GM23338 (cell line): ENCODE data around the gene AKAP13. TPM values are rescaled to one million over a fixed set of nuclear protein-coding genes. Genes with fewer than 3 reads are reported as not detected.

Experiments
- ATAC-seq: fragments of 200-7000 bp; cut with Tn5 transposase; 3 replicates; pipeline ENCODE4 v1.9.1; 2020
- DNase-seq: peaks from one replicate; pipeline ENCODE4 v3.0.0-alpha.2; 2015; ENCODE audit warnings: low spot score
- H2AFZ ChIP-seq: fragments of 200-600 bp; sonication (generic); 2 replicates; pipeline ENCODE4 v1.8.0; 2016; ENCODE audit warnings: antibody characterized with exemption, mild to moderate bottlenecking, moderate library complexity
- H3F3A ChIP-seq: fragments of 200-600 bp; sonication (generic); replicated peaks from 2 replicates; pipeline ENCODE4 v1.8.0; 2017; ENCODE audit warnings: antibody characterized with exemption, mixed run types, low read depth
- H3K27ac ChIP-seq: fragments of 200-600 bp; sonication (generic); 2 replicates; pipeline ENCODE4 v1.6.1; 2016; ENCODE audit warnings: low read depth
- H3K27me3 ChIP-seq: fragments of 200-600 bp; sonication (generic); 2 replicates; pipeline ENCODE4 v1.8.0; 2016; ENCODE audit warnings: mild to moderate bottlenecking, mixed run types, moderate library complexity; ENCODE audit not compliant: insufficient read depth
- H3K36me3 ChIP-seq: fragments of 200-600 bp; sonication (generic); 2 replicates; pipeline ENCODE4 v1.8.0; 2016; ENCODE audit warnings: mild to moderate bottlenecking; ENCODE audit not compliant: insufficient read depth
- H3K4me1 ChIP-seq: fragments of 200-600 bp; sonication (generic); 2 replicates; pipeline ENCODE4 v1.8.0; 2016; ENCODE audit warnings: mild to moderate bottlenecking, moderate library complexity; ENCODE audit not compliant: insufficient read depth
- H3K4me2 ChIP-seq: fragments of 200-600 bp; sonication (generic); 2 replicates; pipeline ENCODE4 v1.7.1; 2017; ENCODE audit warnings: mixed run types
- H3K4me3 ChIP-seq: fragments of 200-600 bp; sonication (generic); 2 replicates; pipeline ENCODE4 v1.6.1; 2016; ENCODE audit warnings: mixed run types
- H3K79me2 ChIP-seq: fragments of 200-600 bp; sonication (generic); replicated peaks from 2 replicates; pipeline ENCODE4 v1.8.0; 2017; ENCODE audit warnings: mild to moderate bottlenecking; ENCODE audit not compliant: insufficient read depth
- H3K9me2 ChIP-seq: fragments of 200-600 bp; sonication (generic); 2 replicates; pipeline ENCODE4 v1.8.0; 2017; ENCODE audit not compliant: insufficient read depth
- H4K20me1 ChIP-seq: fragments of 200-600 bp; sonication (generic); replicated peaks from 2 replicates; pipeline ENCODE4 v1.8.0; 2017; ENCODE audit warnings: mild to moderate bottlenecking; ENCODE audit not compliant: insufficient read depth
- H3K27ac Mint-ChIP-seq: 2 replicates; pipeline ENCODE4 v1.8.0; 2020; ENCODE audit warnings: inconsistent platforms, mild to moderate bottlenecking, moderate library complexity, mixed read lengths
- H3K27me3 Mint-ChIP-seq: 3 replicates; pipeline ENCODE4 v1.8.0; 2022; ENCODE audit warnings: low read depth, mild to moderate bottlenecking, moderate library complexity, mixed read lengths, inconsistent platforms; ENCODE audit not compliant: insufficient read depth, poor library complexity
- H3K36me3 Mint-ChIP-seq: 3 replicates; pipeline ENCODE4 v1.8.0; 2021; ENCODE audit warnings: low read depth, mild to moderate bottlenecking, inconsistent platforms, moderate library complexity, mixed read lengths
- H3K4me1 Mint-ChIP-seq: 3 replicates; pipeline ENCODE4 v1.8.0; 2020; ENCODE audit warnings: mild to moderate bottlenecking, inconsistent platforms, mixed read lengths
- H3K4me3 Mint-ChIP-seq: 3 replicates; pipeline ENCODE4 v1.8.0; 2021; ENCODE audit warnings: moderate library complexity, mild to moderate bottlenecking, inconsistent platforms, mixed read lengths
- H3K9me3 Mint-ChIP-seq: 3 replicates; pipeline ENCODE4 v1.8.0; 2020; ENCODE audit warnings: moderate library complexity, mild to moderate bottlenecking, inconsistent platforms, mixed read lengths
- EZH2phosphoT487 ChIP-seq: fragments of 200-600 bp; sonication (generic); IDR thresholded peaks from one replicate; pipeline ENCODE4 v1.8.1; 2018; ENCODE audit warnings: antibody characterized with exemption; ENCODE audit not compliant: unreplicated experiment
- JUNB ChIP-seq: IDR thresholded peaks from one replicate; pipeline ENCODE4 v1.6.1; 2016; ENCODE audit warnings: antibody characterized with exemption; ENCODE audit not compliant: unreplicated experiment
- NANOG ChIP-seq: IDR thresholded peaks from 2 replicates; pipeline ENCODE4 v1.6.1; 2016; ENCODE audit warnings: antibody characterized with exemption, borderline replicate concordance
- POLR2AphosphoS5 ChIP-seq: IDR thresholded peaks from 2 replicates; pipeline ENCODE4 v1.6.1; 2016; ENCODE audit warnings: antibody characterized with exemption, low read depth
- STAT1 ChIP-seq: IDR thresholded peaks from one replicate; pipeline ENCODE4 v1.6.1; 2016; ENCODE audit warnings: antibody characterized with exemption; ENCODE audit not compliant: unreplicated experiment
- ZNF114 ChIP-seq: fragments of 250-450 bp; sonication (Bioruptor Pico); IDR thresholded peaks from 2 replicates; pipeline ENCODE4 v1.5.0; 2020; ENCODE audit warnings: mild to moderate bottlenecking, moderate library complexity
- ZNF331 ChIP-seq: fragments of 250-450 bp; sonication (Bioruptor Pico); IDR thresholded peaks from 2 replicates; pipeline ENCODE4 v1.5.0; 2020; ENCODE audit warnings: low read depth, mild to moderate bottlenecking, moderate library complexity
- polyA plus RNA-seq: library from polyadenylated mRNA; unstranded; fragments of >200 nt; fragmentation: Nextera tagmentation; extraction: Ambion mirVana; gene quantifications from 2 replicates; pipeline ENCODE4 v1.2.1, GENCODE V29; 2016
- total RNA-seq: library from RNA; depleted of rRNA; stranded (reverse); fragments of >200 nt; shearing (Covaris generic); gene quantifications from 2 replicates; pipeline ENCODE4 v1.2.3, GENCODE V29; 2014
- TF ChIP-seq, protein P1 (sequence below): IDR thresholded peaks from 2 replicates; pipeline ENCODE4 v1.6.1; 2016; ENCODE audit warnings: antibody characterized with exemption
- TF ChIP-seq, protein P2 (sequence below): fragments of 250-450 bp; sonication (Bioruptor Pico); IDR thresholded peaks from 2 replicates; pipeline ENCODE4 v1.5.0; 2020; ENCODE audit warnings: mild to moderate bottlenecking, moderate library complexity
- TF ChIP-seq, protein P3 (sequence below): IDR thresholded peaks from one replicate; pipeline ENCODE4 v1.6.1; 2018; ENCODE audit warnings: antibody characterized with exemption; ENCODE audit not compliant: unreplicated experiment

The AKAP13 gene
- total and polyA plus RNA-seq, 2 experiments from 2014 or later, result 46.2 to 60.7 TPM

DNA sequence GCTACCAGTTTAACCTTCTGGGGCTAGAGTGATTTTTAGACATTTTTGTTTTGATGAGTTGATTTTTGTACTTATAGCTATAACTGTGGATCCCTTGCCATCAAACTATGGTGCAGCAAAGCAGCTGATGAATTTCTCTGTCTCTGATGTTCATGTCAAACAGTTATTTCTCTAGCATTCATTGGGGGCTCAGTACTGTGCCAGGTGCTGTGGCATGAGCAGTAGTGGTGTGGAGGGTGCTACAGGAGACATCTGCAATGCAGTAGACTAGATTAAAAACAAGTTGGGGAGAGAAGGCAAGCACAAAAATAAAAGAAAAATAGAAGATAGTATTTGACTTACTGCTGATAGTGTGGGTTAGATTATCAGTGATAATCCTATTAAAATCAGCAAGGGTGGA is 95.3 kb downstream of the AKAP13 start:
- no peaks in the 10 kb centered on the region for H3K9me3 Mint-ChIP-seq
- H3K9me2 ChIP-seq, result no peaks in the 10 kb centered on the region
- TF ChIP-seq ZNF331 (no peak), JUNB (no peak), NANOG (no peak)
- TF ChIP-seq, protein P1, sequence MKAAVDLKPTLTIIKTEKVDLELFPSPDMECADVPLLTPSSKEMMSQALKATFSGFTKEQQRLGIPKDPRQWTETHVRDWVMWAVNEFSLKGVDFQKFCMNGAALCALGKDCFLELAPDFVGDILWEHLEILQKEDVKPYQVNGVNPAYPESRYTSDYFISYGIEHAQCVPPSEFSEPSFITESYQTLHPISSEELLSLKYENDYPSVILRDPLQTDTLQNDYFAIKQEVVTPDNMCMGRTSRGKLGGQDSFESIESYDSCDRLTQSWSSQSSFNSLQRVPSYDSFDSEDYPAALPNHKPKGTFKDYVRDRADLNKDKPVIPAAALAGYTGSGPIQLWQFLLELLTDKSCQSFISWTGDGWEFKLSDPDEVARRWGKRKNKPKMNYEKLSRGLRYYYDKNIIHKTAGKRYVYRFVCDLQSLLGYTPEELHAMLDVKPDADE, result no peak
- TF ChIP-seq, protein P2, sequence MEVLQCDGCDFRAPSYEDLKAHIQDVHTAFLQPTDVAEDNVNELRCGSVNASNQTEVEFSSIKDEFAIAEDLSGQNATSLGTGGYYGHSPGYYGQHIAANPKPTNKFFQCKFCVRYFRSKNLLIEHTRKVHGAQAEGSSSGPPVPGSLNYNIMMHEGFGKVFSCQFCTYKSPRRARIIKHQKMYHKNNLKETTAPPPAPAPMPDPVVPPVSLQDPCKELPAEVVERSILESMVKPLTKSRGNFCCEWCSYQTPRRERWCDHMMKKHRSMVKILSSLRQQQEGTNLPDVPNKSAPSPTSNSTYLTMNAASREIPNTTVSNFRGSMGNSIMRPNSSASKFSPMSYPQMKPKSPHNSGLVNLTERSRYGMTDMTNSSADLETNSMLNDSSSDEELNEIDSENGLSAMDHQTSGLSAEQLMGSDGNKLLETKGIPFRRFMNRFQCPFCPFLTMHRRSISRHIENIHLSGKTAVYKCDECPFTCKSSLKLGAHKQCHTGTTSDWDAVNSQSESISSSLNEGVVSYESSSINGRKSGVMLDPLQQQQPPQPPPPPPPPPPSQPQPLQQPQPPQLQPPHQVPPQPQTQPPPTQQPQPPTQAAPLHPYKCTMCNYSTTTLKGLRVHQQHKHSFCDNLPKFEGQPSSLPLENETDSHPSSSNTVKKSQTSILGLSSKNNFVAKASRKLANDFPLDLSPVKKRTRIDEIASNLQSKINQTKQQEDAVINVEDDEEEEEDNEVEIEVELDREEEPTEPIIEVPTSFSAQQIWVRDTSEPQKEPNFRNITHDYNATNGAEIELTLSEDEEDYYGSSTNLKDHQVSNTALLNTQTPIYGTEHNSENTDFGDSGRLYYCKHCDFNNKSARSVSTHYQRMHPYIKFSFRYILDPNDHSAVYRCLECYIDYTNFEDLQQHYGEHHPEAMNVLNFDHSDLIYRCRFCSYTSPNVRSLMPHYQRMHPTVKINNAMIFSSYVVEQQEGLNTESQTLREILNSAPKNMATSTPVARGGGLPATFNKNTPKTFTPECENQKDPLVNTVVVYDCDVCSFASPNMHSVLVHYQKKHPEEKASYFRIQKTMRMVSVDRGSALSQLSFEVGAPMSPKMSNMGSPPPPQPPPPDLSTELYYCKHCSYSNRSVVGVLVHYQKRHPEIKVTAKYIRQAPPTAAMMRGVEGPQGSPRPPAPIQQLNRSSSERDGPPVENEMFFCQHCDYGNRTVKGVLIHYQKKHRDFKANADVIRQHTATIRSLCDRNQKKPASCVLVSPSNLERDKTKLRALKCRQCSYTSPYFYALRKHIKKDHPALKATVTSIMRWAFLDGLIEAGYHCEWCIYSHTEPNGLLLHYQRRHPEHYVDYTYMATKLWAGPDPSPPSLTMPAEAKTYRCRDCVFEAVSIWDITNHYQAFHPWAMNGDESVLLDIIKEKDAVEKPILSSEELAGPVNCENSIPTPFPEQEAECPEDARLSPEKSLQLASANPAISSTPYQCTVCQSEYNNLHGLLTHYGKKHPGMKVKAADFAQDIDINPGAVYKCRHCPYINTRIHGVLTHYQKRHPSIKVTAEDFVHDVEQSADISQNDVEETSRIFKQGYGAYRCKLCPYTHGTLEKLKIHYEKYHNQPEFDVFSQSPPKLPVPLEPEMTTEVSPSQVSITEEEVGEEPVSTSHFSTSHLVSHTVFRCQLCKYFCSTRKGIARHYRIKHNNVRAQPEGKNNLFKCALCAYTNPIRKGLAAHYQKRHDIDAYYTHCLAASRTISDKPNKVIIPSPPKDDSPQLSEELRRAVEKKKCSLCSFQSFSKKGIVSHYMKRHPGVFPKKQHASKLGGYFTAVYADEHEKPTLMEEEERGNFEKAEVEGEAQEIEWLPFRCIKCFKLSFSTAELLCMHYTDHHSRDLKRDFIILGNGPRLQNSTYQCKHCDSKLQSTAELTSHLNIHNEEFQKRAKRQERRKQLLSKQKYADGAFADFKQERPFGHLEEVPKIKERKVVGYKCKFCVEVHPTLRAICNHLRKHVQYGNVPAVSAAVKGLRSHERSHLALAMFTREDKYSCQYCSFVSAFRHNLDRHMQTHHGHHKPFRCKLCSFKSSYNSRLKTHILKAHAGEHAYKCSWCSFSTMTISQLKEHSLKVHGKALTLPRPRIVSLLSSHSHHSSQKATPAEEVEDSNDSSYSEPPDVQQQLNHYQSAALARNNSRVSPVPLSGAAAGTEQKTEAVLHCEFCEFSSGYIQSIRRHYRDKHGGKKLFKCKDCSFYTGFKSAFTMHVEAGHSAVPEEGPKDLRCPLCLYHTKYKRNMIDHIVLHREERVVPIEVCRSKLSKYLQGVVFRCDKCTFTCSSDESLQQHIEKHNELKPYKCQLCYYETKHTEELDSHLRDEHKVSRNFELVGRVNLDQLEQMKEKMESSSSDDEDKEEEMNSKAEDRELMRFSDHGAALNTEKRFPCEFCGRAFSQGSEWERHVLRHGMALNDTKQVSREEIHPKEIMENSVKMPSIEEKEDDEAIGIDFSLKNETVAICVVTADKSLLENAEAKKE (CRISPR knock-in tag), result no peak
- H3K27ac Mint-ChIP-seq, result no peak overlapping the region
- H3K27me3 Mint-ChIP-seq, result peaks cover 1% of the 10 kb centered on the region
- H2AFZ ChIP-seq, result no peak overlapping the region
- ATAC-seq (no peak), DNase-seq (no peak)
- H3K4me3 Mint-ChIP-seq, result no peak overlapping the region
- H3K79me2 ChIP-seq, result peaks cover 93% of the 10 kb centered on the region
- no peak overlapping the region for H3K4me2 ChIP-seq
- H3K4me1 ChIP-seq, result peaks cover 46% of the 10 kb centered on the region
- no peak overlapping the region for H3K4me3 ChIP-seq
- H4K20me1 ChIP-seq, result peaks cover 19% of the 10 kb centered on the region
- H3K27ac ChIP-seq, result no peak overlapping the region
- no peaks in the 10 kb centered on the region for H3K27me3 ChIP-seq
- H3K4me1 Mint-ChIP-seq, result peaks cover 42% of the 10 kb centered on the region
- no peaks in the 10 kb centered on the region for H3F3A ChIP-seq
- no peaks in the 10 kb centered on the region for H3K36me3 ChIP-seq
- no peaks in the 10 kb centered on the region for H3K36me3 Mint-ChIP-seq

DNA sequence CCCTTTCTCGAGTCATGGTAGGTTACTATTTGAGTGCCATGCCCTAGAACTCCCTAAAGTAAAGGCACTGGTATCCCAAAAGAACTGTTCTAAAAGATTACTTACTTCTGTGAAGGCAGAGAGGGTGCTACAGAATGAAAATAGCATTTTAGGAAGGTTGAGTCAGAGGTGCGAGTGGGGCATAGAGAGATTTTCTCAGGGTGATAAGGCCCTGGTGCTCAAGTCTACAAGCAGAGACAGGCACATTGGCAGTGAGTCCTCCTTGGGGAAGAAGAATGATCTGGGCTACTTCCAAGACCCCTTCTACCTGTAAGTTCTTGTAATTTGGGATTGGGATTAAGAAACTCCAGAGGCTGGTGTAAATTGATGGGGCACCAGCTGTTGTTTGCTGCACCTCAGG is 96.7 kb downstream of the AKAP13 start:
- peaks cover 47% of the 10 kb centered on the region for H3K4me1 Mint-ChIP-seq
- H3K4me3 Mint-ChIP-seq, result no peak overlapping the region
- Histone ChIP-seq H3F3A (no peaks in the 10 kb centered on the region), H4K20me1 (peaks cover 27% of the 10 kb centered on the region), H3K4me2 (no peak overlapping the region), H3K36me3 (no peaks in the 10 kb centered on the region), H3K27me3 (no peaks in the 10 kb centered on the region), H3K27ac (no peak overlapping the region), H2AFZ (no peak overlapping the region), H3K9me2 (no peaks in the 10 kb centered on the region), H3K4me1 (peaks cover 43% of the 10 kb centered on the region), H3K79me2 (peaks cover 94% of the 10 kb centered on the region), H3K4me3 (no peak overlapping the region)
- ATAC-seq (no peak), DNase-seq (no peak)
- peaks cover 1% of the 10 kb centered on the region for H3K27me3 Mint-ChIP-seq
- no peaks in the 10 kb centered on the region for H3K9me3 Mint-ChIP-seq
- no peaks in the 10 kb centered on the region for H3K36me3 Mint-ChIP-seq
- no peak overlapping the region; the same call in 1 of the 2 replicates for H3K27ac Mint-ChIP-seq
- TF ChIP-seq STAT1 (no peak), EZH2phosphoT487 (no peak), POLR2AphosphoS5 (no peak), JUNB (no peak), NANOG (no peak), ZNF114 (CRISPR knock-in tag) (no peak)
- TF ChIP-seq, protein P1, result no peak
- TF ChIP-seq, protein P3, sequence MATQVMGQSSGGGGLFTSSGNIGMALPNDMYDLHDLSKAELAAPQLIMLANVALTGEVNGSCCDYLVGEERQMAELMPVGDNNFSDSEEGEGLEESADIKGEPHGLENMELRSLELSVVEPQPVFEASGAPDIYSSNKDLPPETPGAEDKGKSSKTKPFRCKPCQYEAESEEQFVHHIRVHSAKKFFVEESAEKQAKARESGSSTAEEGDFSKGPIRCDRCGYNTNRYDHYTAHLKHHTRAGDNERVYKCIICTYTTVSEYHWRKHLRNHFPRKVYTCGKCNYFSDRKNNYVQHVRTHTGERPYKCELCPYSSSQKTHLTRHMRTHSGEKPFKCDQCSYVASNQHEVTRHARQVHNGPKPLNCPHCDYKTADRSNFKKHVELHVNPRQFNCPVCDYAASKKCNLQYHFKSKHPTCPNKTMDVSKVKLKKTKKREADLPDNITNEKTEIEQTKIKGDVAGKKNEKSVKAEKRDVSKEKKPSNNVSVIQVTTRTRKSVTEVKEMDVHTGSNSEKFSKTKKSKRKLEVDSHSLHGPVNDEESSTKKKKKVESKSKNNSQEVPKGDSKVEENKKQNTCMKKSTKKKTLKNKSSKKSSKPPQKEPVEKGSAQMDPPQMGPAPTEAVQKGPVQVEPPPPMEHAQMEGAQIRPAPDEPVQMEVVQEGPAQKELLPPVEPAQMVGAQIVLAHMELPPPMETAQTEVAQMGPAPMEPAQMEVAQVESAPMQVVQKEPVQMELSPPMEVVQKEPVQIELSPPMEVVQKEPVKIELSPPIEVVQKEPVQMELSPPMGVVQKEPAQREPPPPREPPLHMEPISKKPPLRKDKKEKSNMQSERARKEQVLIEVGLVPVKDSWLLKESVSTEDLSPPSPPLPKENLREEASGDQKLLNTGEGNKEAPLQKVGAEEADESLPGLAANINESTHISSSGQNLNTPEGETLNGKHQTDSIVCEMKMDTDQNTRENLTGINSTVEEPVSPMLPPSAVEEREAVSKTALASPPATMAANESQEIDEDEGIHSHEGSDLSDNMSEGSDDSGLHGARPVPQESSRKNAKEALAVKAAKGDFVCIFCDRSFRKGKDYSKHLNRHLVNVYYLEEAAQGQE, result no peak
